GM12892 (cell line): Measurements from ENCODE around the gene ARHGAP21.
"Not testable (repeated sequence)": the region's sequence is repeated elsewhere in the genome, so short reads cannot be mapped to it uniquely, and the experiment has no call there.

Source experiments
- DNase-seq: peaks from one replicate; pipeline ENCODE4 v3.0.0; 2011; ENCODE audit not compliant: insufficient read length
- FAIRE-seq: peaks from 2 replicates; lab custom pipeline; 2011; peaks lifted over from hg19 to GRCh38; lab: Jason Lieb, UNC
- POLR2A ChIP-seq: IDR thresholded peaks from 2 replicates; pipeline ENCODE4 v1.6.1; 2011; ENCODE audit warnings: low read depth, low read length, control low read depth
- POLR2AphosphoS5 ChIP-seq: IDR thresholded peaks from 2 replicates; pipeline ENCODE4 v1.6.1; 2011; ENCODE audit warnings: low read depth, low read length, control low read depth
- TAF1 ChIP-seq: IDR thresholded peaks from 2 replicates; pipeline ENCODE4 v1.6.1; 2011; ENCODE audit warnings: low read depth, mild to moderate bottlenecking, control low read depth, low read length, borderline replicate concordance

The ARHGAP21 gene

DNA sequence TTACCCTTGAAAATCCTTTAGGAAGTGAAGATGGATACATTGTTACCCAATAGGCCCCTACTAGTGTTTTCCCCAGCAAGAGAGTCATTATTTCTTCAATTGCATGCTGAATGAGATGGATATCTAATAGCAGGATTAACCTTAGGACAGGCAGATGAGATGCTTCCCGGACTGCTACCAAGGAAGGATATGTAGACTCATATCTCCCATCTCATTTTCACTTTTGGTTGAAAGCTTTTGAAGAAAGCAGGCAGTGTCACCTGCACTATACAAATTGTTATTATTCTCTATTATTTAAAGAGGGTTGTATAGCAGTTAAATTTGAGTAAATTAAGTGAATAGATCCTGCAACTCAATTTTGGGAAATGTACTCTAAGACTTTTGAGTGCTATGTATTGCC lies 17.0 kb upstream of the ARHGAP21 start:
- DNase-seq = no peak
- TF ChIP-seq POLR2AphosphoS5 (no peak), POLR2A (no peak), TAF1 (no peak)
- FAIRE-seq = no peak

DNA sequence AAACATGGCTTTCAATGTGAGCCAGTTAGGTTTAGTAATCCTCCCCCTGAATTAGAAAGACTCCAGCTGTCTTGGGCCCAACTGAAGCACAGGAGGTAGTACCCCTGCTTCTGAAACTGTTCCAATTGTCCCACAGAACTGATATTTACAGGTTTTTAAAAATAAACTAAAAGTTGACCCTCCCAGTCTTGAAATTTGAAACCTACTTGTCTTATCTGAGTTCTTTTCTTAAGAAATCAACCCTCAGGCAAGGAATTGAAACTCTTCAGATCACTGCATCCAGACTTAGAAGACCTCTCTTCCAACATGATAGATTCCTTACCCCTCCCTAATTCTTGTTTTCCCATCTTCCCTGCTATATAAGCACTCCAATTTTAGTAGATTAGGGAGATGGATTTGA lies 13.3 kb upstream of the ARHGAP21 start:
- FAIRE-seq (no peak), DNase-seq (no peak)
- TF ChIP-seq TAF1 (no peak), POLR2AphosphoS5 (no peak), POLR2A (no peak)

DNA sequence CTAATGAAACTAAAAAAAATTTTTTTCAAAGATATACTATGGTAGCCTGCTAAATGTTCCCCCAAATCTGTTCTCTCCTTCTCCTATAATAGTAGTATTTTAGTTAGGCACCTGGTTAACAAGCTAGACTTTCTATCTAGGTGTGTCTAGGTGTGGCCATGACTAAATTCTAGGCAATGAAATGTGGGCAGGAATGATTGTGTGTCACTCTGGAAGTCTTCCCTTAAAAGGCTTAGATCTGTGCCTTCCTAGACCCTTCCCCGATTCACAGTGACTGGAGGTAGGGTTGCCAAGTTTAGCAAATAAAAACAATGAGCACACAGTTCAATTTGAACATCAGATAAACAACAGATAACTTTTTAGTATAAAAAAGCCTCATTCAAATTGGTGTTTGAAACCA lies 8.3 kb upstream of the ARHGAP21 start:
- TF ChIP-seq POLR2A (no peak), TAF1 (no peak), POLR2AphosphoS5 (no peak)
- no peak for FAIRE-seq
- DNase-seq = no peak

DNA sequence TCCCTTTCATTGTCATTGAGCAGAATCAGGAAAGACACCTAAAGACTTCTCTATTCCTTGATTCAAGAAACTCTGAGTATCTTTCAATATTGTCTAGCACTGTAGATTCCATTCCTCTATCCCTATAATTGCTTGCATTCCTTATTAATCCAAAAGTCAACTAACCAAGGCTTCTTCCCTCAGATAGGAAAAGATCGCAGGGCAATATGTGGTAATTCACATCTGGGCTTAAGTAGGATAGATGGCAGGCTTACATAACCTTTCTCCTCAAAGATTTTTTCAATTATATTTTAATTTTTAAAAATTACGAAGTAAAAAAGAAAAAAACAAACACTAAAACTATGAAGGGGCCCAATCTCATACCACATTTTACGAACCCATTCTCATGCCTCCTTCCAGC lies 7.1 kb upstream of the ARHGAP21 start:
- no peak for DNase-seq
- no peak for FAIRE-seq
- TF ChIP-seq POLR2AphosphoS5 (no peak), POLR2A (no peak), TAF1 (no peak)

DNA sequence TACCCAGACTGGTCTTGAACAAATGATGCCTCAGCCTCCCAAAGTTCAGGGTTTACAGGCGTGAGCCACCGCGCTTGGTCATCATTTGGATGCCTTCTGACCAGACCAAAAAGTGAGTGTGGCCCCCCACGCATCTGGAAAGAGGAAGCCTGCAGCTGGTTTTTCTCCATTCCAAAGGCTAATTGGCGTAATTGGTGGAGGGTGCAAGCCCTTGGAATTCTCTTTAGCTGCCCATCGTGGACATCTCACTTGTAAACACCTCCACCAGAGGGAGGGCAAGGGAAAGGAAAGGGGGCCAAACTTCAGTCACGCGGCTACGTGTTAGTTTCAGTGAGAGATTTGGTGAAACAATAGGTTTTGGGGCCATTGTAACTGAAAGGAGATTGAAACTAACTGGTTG lies 4.1 kb upstream of the ARHGAP21 start:
- DNase-seq (no peak), FAIRE-seq (no peak)
- TF ChIP-seq POLR2A (no peak), POLR2AphosphoS5 (no peak), TAF1 (no peak)

DNA sequence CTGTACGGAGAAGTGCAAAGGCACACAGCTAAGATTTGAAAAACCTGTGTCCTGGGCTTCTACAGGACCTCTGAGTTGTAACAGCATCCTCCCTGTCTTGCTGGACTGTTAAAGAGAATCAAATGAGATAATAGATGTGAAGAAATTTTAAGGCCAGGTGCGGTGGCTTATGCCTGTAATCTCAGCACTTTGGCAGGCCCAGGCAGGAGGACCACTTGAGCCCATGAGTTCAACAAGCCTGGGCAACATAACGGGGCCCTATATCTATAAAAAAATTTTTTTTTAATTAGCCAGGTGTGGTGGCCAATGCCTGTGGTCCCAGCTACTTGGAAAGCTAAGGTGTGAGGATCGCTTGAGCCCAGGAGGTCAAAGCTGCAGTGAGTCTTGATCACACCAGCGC lies 2.9 kb upstream of the ARHGAP21 start:
- TF ChIP-seq POLR2AphosphoS5 (no peak), POLR2A (no peak), TAF1 (no peak)
- DNase-seq (no peak), FAIRE-seq (no peak)

DNA sequence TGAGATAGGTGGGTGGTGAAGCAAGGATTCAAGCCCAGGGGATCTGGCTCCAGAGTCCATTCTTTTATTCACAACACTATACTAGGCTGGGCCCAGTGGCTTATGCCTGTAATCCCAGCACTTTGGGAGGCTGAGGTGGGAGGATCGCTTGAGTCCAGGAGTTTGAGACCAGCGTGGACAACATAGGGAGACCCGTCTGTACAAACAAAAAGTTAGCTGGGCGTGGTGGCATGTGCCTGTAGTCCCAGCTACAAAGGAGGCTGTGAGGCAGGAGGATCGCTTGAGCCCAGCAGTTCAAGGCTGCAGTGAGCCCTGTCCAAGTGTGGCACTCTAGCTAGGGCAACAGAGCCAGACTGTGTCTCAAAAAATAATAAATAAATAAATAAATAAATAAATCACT lies 2.3 kb upstream of the ARHGAP21 start:
- DNase-seq, FAIRE-seq: not testable (repeated sequence)

DNA sequence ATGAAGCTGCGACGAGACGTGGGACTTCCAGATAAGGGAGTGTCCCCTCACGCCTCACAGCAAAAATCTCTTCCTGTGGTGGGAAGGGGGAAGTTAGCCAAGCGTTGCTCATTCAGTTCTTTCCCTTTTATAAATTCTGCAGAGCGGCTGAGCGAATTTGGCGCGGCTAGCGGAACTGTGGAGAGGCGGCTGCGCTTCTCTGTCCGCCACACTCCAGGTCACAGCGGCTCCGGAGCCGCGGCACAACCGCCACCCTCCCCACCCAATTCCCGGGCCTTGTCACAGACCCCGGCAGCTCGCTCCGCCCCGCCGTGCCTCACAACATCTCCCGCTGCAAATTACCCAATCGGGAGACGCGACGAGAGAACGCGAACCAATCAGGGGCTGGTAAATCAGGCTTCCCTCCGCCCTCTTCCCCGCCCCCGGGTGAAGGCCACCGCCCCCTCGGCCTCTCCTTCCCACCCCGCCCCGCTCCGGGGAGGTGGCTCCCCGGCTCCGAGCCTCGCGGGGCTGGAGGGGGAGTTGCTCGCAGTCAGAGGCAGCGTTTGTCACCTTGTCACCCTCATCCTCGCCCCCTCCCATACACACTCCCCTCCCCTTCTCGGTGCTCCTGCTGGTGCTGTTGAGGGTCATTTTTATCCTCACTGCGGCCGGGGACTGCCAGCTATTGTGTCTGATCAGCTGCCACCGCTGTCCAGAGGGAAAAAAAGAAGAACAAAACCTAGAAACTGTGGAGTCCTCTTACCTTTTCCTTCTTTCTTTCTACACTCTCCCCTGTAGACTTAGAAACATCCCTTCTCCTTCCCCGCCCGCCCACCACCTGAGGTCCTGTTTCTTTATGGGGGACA lies 918 bp upstream of the ARHGAP21 start:
- peak; percentile 65 for TF ChIP-seq POLR2A
- TF ChIP-seq POLR2AphosphoS5 = no peak
- peak; percentile 41; the same call in 1 of the 2 replicates for TF ChIP-seq TAF1
- DNase-seq = peak; percentile 89
- peak; percentile 98 for FAIRE-seq

DNA sequence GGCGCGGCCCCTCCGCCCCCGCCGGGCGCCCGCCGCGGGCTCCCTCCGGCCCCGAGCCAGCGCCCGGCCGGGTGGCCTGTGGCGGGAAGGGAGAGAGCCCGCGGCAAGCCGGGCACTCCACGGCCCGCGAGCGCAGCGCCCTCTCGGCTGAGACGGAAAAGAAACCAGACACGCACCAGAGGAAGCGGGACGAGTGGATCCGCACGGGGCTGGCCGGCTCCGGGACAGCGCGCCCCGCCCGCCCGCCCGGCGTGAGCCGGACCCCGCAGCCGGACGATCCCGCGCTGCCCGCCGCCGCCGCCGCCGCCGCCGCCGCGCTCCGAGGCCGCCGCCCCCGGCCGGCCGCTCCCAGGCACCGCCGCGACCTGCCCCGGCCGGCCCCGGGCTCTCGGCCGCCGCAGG lies 300 bp downstream of the ARHGAP21 start:
- peak; percentile 26 for DNase-seq
- TF ChIP-seq TAF1 (no peak), POLR2AphosphoS5 (no peak), POLR2A (no peak)
- no peak for FAIRE-seq

DNA sequence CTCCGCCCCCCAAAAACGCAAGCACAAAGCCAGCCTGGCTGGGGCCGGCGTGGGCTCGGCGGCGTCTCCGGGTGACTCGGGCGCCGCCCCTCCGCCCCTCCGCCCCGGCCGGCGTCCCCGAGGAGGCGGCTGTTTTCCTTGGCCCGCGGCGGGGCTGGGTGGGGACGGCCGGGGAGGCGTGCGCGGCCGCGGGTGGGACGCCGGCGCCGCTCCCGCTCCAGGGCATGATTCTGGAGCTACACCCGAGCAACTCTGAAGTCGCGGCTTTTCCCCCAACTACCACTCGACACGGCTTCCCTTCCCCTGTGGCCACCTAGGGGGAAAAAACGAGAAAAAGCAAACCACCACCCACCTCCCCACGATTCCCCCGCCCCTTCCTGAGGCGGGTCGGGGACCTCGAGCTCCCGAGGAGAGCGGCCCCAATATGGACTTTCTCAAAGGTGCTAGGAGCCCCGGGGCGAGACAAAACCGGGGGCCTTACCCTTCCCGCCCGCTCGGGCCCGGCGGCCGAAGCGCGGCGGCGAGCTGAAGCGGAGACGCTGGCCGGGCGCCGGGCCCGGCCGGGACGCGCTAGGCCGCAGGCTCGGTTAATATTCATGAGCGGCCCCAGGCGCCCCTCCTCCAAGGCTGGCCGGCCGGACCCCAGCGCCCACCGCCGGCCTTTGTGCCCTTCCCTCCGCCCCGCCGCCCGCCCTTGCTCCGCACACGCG lies 856 bp downstream of the ARHGAP21 start:
- FAIRE-seq (no peak), DNase-seq (peak; percentile 48)
- TF ChIP-seq POLR2A (no peak), TAF1 (no peak), POLR2AphosphoS5 (no peak)

DNA sequence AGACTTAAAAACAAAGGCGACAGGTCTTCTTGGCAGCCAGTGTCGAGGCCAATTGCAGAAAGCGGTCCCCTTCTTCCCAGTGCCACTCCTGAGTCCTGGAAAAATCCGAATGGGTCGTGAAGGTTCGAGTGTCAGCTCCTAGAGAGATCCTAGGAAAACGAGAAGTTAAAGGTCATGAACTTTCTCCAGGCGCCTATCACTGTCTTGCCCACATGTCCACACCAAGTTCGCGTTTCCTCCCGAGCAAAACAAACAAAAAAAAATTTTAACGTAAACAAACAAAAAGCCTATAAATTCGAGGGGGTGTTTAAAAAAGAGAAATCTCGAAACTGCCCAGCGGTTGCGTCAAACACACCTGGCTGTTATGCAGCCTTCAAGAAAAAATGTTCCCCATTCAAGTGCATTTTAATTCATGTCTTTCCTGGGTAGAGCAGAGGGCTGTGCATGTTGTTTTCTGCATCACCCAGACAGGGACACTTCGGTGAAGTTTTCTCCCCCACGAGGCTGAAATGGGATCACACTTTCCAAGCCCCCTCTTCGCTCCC lies 1.5 kb downstream of the ARHGAP21 start:
- FAIRE-seq (no peak), DNase-seq (no peak)
- TF ChIP-seq POLR2AphosphoS5 = no peak
- no peak for TF ChIP-seq TAF1
- no peak for TF ChIP-seq POLR2A
